Esophagus mucosa (tissue), 1 donor: ENCODE measurements around the gene ABHD10. TPM values are rescaled to one million over a fixed set of nuclear protein-coding genes. Genes with fewer than 3 reads are reported as not detected.

ENCODE experiments used
- ATAC-seq: fragments of 200-7000 bp; cut with Tn5 transposase; one replicate; pipeline ENCODE4 v1.9.1; 2020
- total RNA-seq: library from RNA; stranded (reverse); gene quantifications from one replicate; pipeline ENCODE4 v1.2.4, GENCODE V29; 2023
- donor health status: DM: yes; HTN: yes; CAD: no.

ABHD10 gene
- total RNA-seq, 1 donor from 2014 or later, result 12.0 TPM

DNA sequence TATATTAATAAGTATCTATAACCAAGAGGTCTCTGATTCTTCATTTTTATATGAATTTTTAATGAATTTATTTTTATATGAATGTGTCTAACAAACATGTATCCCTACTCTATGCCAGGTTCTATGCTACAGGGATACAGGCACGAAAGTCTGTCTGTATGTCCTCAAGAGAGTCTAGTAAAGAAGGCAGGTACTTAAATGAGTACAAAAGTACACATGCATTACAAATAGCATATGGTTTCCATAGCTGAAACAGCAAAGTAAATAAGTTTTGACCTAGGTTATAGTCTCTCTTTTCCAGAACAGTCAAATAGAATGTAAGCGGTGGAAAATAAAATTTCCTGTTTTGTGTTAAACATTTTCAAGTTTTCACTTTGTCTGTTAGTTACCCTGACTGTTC lies 13.3 kb upstream of the ABHD10 start:
- no peak for ATAC-seq

DNA sequence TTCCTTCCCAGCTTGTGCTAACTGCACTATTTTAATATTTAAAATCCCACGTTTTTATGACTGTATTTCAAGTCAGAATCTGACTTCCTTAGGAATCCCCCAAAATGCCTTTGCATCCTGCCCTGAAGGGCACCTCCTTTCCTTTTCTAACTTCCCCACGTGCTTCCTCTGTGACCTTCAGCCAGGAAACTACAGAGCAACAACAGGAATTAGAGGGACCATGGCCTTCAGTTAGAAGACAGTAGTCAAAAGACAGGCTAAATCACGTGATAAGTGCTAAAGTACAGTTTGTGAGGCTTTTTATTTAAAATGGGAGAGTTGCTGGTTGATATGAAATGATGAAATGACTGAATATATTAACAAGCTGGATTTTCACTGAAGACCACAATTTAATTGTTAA lies 11.8 kb upstream of the ABHD10 start:
- no peak for ATAC-seq

DNA sequence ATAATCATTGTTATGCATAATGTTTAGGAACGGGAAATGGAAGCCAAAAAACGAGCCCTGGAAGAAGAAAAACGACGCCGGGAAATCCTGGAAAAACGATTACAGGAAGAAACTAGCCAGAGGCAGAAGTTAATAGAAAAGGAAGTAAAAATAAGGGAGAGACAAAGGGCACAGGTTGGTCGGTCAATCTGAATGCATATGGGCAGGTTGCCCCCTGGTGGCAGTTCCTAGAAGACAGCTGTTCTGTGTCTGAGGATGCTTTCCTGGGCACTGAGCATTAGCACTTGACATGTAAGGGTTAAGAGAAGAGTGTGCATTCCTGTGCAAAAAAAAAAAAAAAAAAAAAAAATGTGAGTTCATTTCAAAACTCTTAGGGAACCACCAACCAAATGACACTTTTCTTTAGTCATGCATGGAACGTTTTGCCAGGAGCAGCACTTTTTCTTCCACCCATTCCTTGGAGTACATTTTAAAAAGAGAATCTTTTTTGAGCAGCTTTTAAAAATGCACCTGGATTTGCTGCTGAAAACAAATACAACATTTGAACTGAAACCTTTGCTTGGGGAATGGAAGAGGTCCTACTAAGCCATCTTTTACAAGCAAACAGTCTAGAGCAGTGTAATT lies 11.1 kb upstream of the ABHD10 start:
- peak; percentile 94 for ATAC-seq

DNA sequence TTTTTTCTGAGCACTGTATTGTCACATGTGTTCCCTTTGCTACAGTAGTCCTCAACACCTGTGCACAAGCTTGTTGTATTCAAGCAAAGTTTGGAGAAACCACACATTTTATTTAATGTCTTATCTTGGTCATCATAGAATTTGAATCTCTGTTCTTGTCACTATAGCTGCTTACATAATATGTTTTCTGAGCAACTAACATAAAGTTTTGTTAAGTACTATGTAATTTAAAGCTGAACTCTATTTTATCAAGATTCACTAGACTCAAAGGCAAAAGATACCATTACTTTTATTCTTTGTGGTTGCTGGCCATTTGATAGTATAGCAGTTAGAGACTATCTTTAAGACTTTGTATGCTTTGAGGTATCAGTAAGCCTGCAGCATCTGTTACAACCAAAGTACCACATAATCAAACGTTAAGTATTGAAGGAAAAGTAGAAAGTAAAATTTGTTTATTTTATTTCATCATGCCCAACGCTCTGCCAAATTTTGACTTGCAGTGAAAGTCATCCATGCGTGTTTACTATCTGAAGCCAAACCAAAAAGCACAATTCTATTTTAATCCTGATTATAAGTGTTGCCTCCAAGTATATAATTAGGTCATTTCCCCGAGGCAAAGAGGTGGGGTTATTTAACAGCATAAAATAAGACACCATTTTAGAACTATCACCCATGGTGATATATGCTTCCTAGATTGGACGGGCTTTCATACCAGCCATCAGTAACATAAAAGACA lies 10.3 kb upstream of the ABHD10 start:
- no peak for ATAC-seq

DNA sequence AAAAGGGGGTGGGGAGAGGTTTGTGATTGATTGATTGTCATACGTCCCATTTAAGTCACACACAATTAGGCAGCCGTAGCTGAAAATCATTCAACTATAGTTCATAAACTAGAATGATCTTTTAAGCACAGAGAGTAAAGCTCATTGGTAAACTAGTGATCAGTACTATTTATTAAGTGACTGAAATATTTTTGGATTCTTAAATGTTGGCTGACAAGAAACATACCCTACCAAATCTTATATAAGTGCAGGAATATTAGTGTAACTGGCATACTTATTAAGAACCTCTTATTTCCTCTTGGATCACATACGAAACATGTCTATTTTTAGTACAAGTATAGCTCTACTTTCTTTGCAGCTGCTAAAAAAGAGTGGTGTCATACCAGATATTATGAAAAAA lies 8.4 kb upstream of the ABHD10 start:
- ATAC-seq, result no peak

DNA sequence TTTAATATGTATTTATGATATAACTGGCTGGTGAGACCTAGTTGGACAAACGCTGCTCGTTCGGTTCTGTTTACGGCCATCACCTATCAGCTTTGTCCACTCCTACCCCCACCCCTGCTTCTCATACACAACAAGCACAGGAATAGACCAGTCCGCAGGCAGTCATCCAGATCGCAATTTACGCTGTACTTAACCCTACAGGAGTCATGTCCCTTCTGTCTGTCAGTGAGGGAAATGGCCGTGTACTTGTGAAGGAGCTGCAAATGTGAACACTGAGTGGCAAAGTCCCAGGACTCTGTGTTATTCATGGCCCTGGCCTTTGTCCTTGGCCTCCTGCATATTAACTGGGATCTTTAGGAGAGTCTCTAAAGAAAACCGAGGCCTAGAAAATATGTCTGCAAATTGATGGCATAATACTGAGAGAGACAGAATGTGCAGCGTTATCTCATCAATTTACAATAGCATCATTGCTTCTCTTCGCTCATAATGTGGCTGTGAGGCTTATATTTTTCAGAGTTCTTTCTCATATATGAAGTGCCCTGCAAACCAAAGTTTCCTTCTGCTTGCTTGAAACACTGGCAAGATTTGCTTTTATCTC lies 7.2 kb upstream of the ABHD10 start:
- ATAC-seq, result no peak

DNA sequence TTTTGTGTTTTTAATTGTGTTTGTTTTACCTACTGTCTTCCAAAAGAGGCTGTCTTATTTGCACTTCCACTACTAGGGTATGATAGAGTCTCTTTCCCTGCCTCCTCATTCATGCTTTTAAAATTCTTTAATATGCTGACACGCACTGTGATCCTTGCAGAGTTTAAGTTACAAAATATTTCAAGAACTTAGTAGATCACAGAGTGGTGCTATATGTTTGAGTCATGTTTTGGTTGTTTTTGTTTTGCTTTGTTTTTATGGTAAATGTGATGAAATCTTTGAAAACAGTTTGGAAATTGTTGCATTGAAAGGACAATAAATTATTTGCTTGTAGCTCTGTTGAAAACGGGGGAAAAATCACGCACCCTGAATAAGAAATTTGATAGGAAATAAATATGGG lies 5.9 kb upstream of the ABHD10 start:
- no peak for ATAC-seq

DNA sequence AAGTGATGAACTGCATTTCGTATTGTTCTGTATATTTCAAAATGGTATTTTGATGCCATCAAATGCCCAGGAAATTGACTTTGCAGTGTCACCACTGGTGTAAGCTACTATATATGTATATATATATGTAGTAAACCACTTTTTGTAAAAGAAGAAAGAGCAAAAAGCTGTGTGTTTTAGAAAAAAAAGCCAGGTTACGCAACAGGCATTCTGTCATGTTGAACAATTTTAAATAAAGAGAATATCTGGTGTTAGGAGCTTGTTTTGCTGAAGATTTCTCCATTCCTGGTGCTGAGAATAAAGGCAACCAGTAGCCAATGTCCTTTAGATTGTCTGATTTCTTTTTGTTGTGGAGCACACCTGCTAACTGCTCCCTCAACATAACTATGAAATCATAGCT lies 3.7 kb upstream of the ABHD10 start:
- ATAC-seq, result no peak

DNA sequence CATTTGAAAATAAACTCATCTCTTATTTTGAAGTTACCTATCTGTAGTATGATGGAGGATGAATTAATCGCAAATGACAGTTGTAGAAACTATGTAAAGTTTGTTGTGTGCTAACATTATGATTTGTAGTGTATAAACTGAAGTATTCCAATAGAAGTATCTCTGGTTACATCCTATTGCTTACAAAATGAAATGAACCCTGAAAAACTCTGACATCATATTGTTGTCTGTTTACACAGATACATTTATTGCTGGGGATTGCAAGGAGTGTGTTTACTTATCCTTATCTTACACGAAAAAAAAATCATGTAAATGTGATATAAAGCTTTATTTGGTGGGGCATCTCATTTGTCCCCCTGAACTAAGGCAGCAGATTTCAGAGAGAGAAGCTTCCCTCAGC lies 2.6 kb upstream of the ABHD10 start:
- no peak for ATAC-seq

DNA sequence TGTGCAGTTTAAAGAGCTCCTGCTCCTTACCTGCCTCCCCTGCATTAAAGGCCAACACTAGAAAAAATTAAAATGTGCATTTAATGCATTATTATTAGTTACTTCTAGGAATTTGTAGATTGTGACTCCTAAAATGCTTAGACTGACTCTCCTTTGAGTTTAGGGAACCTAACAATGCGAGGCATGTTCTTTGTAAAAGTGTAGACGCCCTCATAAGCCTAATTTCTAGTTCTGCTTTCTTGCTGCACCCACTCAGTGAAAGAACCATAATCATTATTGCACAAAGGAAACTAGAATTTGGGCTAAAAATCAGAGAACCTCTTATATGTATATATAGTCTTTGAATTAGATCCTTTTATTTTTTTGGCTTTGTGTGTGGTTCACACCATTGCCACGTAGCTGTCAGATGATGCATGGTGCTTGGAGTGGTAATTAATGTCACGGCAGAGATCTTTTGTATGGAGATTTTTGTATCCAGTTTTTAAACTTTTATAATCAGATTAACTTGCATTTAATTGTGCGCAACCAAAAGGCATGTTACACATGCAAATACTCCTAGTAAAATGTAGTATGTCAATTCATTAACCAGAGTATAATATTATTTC lies 710 bp downstream of the ABHD10 start:
- peak; percentile 6 for ATAC-seq

DNA sequence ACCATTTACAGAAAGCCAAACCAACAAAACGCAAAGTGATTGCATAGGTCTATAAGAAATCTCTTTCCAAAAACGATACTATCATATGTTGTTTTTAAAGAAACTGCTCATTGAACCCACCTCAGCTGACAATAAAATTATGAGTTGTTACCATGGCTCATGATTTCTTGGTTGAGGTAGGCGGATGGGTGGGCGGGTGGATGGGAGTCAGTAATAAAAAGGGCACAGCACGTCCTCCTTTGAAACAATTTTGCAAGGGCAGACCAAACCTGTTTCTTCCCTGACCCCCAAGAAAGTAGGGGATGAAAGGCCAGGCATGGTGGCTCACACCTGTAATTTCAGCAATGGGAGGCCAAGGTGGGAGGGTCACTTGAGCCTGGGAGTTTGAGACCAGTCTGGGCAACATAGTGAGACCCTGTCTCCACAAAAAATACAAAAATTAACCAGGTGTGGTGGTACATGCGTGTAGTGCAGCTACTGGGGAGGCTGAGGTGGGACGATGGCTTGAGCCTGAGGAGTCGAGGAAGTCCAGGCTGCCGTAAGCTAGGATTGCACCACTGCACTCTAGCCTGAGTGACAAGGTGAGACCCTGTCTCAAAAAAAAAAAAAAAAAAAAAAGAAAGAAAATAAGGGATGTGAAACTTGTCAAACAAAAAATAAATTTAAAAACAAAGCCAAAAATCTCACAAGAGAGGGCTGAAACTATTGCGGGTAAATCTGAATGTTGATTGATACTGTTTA lies 2.1 kb downstream of the ABHD10 start:
- no peak for ATAC-seq

DNA sequence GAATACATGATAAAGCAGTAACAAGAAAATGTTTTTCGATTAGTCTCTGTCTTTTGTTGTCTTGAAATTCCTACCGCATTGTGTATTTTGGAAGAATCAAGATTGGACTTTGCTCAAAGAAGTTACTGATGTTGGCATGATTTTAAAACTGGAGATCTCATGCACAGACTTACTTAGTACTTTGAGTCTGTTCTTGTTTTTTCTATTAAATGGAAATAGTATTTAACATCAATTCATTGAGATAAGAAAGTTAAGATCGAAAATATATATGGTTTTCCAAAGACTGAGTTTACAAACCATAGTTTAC lies 2.6 kb downstream of the ABHD10 start:
- no peak for ATAC-seq

DNA sequence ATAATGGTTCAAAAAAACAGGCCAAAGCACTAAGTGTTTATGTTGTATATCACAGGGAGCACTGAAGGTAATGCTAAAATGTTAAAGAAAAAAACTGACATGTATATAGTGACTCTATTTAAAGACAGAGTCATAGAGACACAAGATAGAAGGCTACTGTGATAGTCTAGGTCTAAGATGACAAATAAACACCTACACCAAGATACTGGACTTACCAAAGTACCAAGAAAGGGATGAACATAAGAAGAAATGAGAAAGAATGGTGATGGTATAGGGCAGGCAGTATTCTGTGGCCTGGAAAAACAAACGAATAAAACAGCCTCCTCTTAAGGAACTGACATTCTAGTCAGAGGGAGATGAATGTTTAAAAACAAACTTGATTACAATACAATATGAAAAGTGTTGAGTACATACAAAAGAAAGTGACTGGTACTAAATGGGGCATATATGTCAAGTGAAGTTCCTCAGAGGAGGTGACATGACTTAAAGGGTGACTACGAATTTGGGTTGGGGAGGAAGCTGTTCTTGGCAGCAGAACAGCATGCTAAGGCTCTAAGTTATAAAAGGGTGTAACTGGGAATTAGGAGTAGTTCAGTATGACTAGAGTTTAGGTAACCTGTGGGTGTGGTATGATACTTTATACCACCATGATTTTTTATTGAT lies 5.9 kb downstream of the ABHD10 start:
- peak; percentile 81 for ATAC-seq

DNA sequence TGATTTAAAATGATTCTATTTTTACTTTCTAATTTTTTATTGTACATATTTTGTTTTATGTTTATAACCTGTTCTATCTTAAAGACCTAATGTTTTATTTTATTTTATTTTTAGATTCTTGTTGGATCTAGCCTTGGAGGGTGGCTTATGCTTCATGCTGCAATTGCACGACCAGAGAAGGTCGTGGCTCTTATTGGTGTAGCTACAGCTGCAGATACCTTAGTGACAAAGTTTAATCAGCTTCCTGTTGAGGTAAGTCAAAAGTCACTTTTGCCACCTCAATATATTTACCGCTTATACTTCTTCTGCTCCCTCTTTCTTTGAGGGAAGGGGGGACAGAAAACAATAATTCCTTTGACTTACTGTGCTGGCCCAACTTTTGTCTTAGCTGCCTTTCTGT lies 8.0 kb downstream of the ABHD10 start:
- no peak for ATAC-seq

DNA sequence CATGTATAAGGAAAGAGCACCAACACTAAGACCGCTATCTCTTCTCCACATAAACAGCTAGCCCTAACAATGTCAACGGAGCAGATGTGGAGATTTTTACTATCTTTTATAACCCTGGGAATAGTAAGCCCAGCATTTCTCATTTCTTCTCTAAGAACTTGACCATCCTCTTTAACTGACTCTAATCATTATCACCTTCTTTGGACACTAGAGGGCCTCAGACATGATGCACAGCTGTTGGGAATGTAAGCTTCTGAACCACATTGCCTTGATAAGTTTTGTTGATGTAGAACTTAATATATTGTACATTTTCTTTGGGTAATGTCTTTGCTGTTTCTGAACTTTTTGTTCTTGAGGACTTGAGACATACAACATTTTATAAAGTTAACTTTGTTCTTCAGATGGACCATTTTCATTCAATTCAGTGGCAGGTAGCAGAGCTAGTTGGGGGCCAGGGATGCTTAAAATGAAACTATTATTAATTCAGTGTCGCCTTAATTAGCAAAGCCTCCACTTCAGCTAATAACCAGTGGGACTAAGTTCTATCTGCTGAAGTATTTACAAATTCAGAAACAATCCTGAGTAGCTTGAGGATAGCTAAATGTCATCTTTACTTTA lies 10.3 kb downstream of the ABHD10 start:
- peak; percentile 75 for ATAC-seq

DNA sequence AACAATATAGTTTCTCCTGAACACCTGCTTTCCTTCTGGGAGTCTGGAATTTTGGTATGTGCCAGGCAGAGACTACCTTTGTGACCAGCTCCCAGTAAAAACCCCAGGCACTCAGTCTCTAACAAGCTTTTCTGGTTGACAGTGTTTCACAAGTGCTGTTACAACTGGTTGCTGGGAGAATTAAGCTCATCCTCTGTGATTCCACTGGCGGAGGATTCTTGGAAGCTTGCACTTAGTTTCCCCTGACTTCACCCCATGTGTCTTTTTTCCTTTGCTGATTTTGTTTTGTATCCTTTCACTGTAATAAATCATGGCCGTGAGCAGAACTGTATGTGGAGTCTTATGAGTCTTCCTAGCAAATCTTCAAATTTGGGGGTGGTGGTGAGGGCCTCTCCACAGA lies 14.2 kb downstream of the ABHD10 start:
- ATAC-seq, result no peak

DNA sequence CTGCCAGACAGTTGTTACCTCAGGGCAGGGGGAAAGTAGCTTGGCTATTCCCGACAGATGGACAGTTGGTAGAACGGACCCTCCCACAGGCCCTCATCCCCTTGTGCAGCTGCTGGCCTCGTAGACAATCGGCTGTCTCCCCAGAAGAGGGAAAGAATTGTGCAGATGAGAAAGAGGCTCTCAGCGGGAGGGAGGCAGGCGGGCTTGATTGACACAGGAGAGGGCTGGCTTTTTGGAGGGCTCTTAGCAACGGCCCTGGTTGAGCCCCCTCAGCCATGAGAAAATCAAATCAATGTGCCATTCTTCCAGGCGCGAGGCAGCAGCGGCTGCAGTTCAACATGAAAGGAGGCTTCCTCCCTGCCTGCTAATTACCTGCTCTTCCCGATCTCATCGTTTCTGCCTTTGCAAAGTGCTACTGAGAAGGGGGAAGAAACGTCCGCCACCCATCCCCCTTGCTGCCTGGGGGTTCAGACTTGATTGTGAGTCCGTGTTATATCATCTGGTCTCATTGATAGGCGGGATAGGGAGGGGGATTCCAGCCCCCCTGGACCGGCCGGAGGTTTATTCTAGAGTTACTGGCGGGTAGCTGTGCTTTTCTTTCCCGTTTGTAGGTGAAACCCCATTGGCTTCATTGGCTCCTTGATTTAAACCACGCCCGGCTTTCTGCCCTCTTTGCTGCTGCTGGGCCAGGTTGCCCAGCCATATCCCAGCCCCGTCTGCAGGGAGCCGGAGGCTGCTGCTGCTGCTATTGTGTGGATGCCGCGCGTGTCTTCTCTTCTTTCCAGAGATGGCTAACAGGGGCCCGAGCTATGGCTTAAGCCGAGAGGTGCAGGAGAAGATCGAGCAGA lies 20.0 kb downstream of the ABHD10 start, which contains the start of gene TAGLN3:
Gene TAGLN3, plus strand, starts transcription at position 287 of the 848 bp plus-strand sequence. Its CDS starts 501 bp downstream, at position 788.
- ATAC-seq, result peak; percentile 43

DNA sequence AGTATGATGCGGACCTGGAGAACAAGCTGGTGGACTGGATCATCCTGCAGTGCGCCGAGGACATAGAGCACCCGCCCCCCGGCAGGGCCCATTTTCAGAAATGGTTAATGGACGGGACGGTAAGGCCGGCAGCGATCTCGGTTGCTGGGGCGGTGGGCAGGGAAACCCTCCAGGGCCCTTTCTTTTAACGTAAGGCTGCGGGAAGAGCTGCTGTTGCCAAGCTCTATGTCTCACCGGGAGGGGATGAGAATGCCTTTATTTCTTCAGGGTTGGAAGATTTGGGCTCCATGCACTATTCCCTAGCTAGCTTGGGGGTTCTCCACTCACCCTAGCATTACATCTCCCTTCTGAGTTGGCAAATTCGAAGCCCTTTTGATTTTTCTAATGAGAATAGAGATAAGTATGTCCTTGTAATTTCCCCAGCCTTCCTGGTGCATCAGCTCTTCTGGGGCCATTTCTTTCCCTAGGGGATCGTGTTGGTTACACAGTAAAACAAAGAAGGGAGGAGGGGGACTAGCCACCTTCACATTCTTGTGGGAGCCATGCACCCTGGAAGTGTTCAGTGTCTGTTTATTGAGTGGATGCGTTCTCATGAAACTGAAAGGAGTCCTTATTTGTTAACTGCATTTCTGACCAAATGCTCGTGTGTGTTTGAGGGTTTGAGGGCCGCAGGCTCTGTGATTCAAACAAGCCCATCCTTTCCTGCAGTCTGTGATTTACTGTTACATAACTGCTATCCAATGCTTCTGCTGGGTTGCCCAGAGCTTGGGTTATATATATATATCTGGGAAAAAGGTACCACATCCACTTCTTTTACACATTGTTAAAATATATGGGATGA lies 20.9 kb downstream of the ABHD10 start:
- no peak for ATAC-seq

DNA sequence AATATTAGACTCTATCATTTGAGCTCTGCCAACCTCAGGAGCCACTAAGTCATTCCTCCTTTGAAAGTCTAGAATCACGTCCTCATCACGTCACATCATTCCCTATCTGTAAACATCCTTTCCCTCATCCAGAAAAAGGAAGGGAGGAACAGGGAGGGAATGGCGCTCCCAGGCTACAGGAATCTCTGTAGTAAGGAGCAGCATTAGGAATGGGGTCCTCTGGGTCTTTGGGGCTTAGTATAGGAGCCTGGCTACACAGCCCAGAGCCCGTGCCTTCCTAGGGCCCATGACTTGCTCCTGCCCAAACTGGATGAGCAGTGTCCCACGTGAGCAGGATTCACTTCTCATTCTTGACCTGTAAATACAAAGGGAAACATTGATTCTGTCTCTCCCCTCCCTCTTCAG lies 21.5 kb downstream of the ABHD10 start:
- no peak for ATAC-seq

DNA sequence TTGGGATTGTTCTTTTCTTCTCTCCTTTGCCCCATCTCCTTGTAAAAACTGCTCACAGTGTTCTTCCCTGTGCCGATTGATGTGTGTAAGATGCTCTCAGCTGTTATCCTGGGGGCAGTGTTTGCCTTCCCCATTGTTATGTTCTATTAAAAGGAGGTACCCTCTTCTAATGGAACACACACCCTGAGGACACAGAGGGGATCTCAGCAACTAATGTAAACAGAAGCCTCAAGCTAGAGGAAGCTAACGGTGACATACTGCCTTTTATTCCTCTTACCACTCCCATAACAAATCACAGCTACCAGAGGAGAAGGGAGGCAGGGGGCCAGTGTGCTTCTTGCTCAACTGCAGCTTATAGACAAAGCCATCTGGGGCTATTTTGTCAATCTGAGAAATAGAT lies 22.1 kb downstream of the ABHD10 start:
- ATAC-seq, result no peak
